ENCODE results near the gene CC2D1B.

DNA sequence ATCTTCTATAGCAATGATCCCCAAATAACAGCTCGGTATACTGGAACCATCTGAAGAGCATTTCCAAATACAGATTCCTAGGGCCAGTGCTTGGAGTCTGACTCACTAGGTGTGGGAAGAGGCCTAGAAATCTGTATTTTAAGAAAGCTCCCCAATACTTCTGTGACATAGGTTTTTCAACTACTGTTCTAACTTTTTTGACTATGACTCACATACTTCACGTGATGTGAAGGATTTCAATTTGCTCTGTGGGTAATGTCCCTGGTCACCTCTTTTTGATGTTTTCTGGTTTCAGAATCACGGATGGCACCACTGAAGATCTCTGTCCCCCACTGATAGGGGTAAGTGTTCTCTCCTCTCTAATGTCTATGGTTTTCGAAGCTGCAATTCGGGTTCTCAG is 27.2 kb upstream of the CC2D1B start:
- TF ChIP-seq ZNF274 (IDR thresholded peaks at IDR 0.05; ENCODE audit: low read depth, low read length) (no peak), YY1 (IDR thresholded peaks at IDR 0.05; ENCODE audit: insufficient read depth, insufficient read length) (no peak)
